Upper lobe of left lung (tissue), 6 donors: Measurements from ENCODE around the gene KMO. TPM values are rescaled to one million over a fixed set of nuclear protein-coding genes. Genes with fewer than 3 reads are reported as not detected.

Experiments
- ATAC-seq, 2 donors: fragments of 200-7000 bp; cut with Tn5 transposase; one replicate each; pipeline ENCODE4 v1.9.1; 2022; ENCODE audit warnings: mild to moderate bottlenecking in 2 of 2, moderate library complexity in 2 of 2; ENCODE audit not compliant: low FRiP score in 2 of 2
- DNase-seq, 2 donors: peaks; one replicate each; pipeline ENCODE4 v3.0.0-alpha.2; 2019 to 2020
- H3K27ac ChIP-seq, 4 donors: fragments of 200-600 bp; sonication (generic); one replicate each; pipeline ENCODE4 v1.5.1; 2016 to 2019
- H3K27me3 ChIP-seq, 4 donors: fragments of 200-600 bp; sonication (generic); one replicate each; pipeline ENCODE4 v1.5.1; 2017 to 2019
- H3K36me3 ChIP-seq, 4 donors: fragments of 200-600 bp; sonication (generic); one replicate each; pipeline ENCODE4 v1.5.1; 2016 to 2019
- H3K4me1 ChIP-seq, 4 donors: fragments of 200-600 bp; sonication (generic); one replicate each; pipeline ENCODE4 v1.5.1; 2018 to 2019
- H3K4me3 ChIP-seq, 4 donors: fragments of 200-600 bp; sonication (generic); one replicate each; pipeline ENCODE4 v1.5.1; 2017 to 2019; ENCODE audit warnings: mild to moderate bottlenecking in 2 of 4, moderate library complexity in 1 of 4
- H3K9me3 ChIP-seq, 4 donors: fragments of 200-600 bp; sonication (generic); one replicate each; pipeline ENCODE4 v1.5.1; 2018 to 2019
- CTCF ChIP-seq, 6 experiments: fragments of 450-650 bp in 4 of 6; fragments of 200-600 bp in 2 of 6; sonication (generic) in 2 of 6; IDR thresholded peaks; one replicate each; pipeline ENCODE4 v1.5.1; 2016 to 2019; ENCODE audit warnings: antibody characterized with exemption in 6 of 6
- EP300 ChIP-seq, 4 donors: sonication (generic); formaldehyde crosslinking; IDR thresholded peaks; one replicate each; pipeline ENCODE4 v1.5.1; 2017; ENCODE audit warnings: antibody characterized with exemption in 4 of 4, control low read depth in 2 of 4
- POLR2A ChIP-seq, 4 donors: fragments of 450-650 bp; IDR thresholded peaks; one replicate each; pipeline ENCODE4 v1.5.1; 2016 to 2017; ENCODE audit warnings: antibody characterized with exemption in 4 of 4, mild to moderate bottlenecking in 2 of 4
- POLR2AphosphoS5 ChIP-seq, 2 donors: sonication (generic); formaldehyde crosslinking; IDR thresholded peaks; one replicate each; pipeline ENCODE4 v1.5.1; 2017; ENCODE audit warnings: antibody characterized with exemption in 2 of 2
- whole genome bisulfite sequencing, 2 donors: methylation state at CpG; one replicate each; pipeline ENCODE4 v1.1.5; 2017 to 2018; 5-methylcytosine and 5-hydroxymethylcytosine counted together
- total RNA-seq, 6 donors: library from RNA; depleted of rRNA in 4 of 6; stranded (reverse); fragments of >200 nt in 4 of 6; gene quantifications; one replicate each; pipeline versions ENCODE4 v1.1.0 to v1.2.1, GENCODE V29; 2016 to 2021
- donor health status: DM: no; HTN: no; CAD: no; lungs with moderate emphysema.
- donor health status: DM: no; HTN: yes; CAD: no; lungs with severe emphysema.

The KMO gene
- total RNA-seq, 6 donors from 2014 or later, result 5.5 to 19.9 (median 9.7) TPM

GRCh38 chr1:241590719-241591118 is 58.5 kb downstream of the KMO start:
- Histone ChIP-seq H3K36me3 (no peaks in the 10 kb centered on the region), H3K9me3 (no peaks in the 10 kb centered on the region), H3K27ac (no peak overlapping the region), H3K4me1 (no peaks in the 10 kb centered on the region), H3K27me3 (no peaks in the 10 kb centered on the region), H3K4me3 (no peak overlapping the region)
- 75 to 79% methylated on average over 4 of the region's 4 CpGs for WGBS, 2 donors
- DNase-seq (no peak), ATAC-seq (no peak)
- TF ChIP-seq POLR2A (IDR thresholded peaks at IDR 0.05) (no peak), EP300 (IDR thresholded peaks at IDR 0.05) (no peak), POLR2AphosphoS5 (IDR thresholded peaks at IDR 0.05) (no peak), CTCF (IDR thresholded peaks at IDR 0.05) (no peak)

- TF ChIP-seq POLR2A (IDR thresholded peaks at IDR 0.05), result no peak
- no peak for TF ChIP-seq CTCF (IDR thresholded peaks at IDR 0.05)
- no peak for TF ChIP-seq POLR2AphosphoS5 (IDR thresholded peaks at IDR 0.05)
- no peak for TF ChIP-seq EP300 (IDR thresholded peaks at IDR 0.05)
- ATAC-seq (no peak), DNase-seq (no peak)
- no peak overlapping the region for H3K27ac ChIP-seq
- H3K4me1 ChIP-seq, result no peaks in the 10 kb centered on the region
- H3K4me3 ChIP-seq, result no peak overlapping the region
- no peaks in the 10 kb centered on the region for H3K9me3 ChIP-seq
- H3K36me3 ChIP-seq, result peaks cover 0 to 5% (median 0%) of the 10 kb centered on the region in 4 donors
- H3K27me3 ChIP-seq, result no peaks in the 10 kb centered on the region
Measured at GRCh38 chr1:241591317-241591716, 59.1 kb downstream of the KMO start.

GRCh38 chr1:241591736-241592135 is 59.6 kb downstream of the KMO start:
- 86 to 96% methylated on average over 5 of the region's 5 CpGs for WGBS, 2 donors
- TF ChIP-seq POLR2AphosphoS5 (IDR thresholded peaks at IDR 0.05) (no peak), POLR2A (IDR thresholded peaks at IDR 0.05) (no peak), EP300 (IDR thresholded peaks at IDR 0.05) (no peak), CTCF (IDR thresholded peaks at IDR 0.05) (no peak)
- Histone ChIP-seq H3K27me3 (no peaks in the 10 kb centered on the region), H3K36me3 (peaks cover 0 to 7% (median 0%) of the 10 kb centered on the region in 4 donors), H3K4me1 (no peaks in the 10 kb centered on the region), H3K27ac (no peak overlapping the region), H3K4me3 (no peak overlapping the region), H3K9me3 (no peaks in the 10 kb centered on the region)
- no peak for DNase-seq
- no peak for ATAC-seq

- Histone ChIP-seq H3K4me1 (no peaks in the 10 kb centered on the region), H3K4me3 (no peak overlapping the region), H3K36me3 (peaks cover 0 to 9% (median 0%) of the 10 kb centered on the region in 4 donors), H3K27ac (no peak overlapping the region), H3K27me3 (no peaks in the 10 kb centered on the region), H3K9me3 (no peaks in the 10 kb centered on the region)
- DNase-seq (no peak), ATAC-seq (no peak)
- WGBS, 2 donors, result 87 to 94% methylated on average over 3 of the region's 3 CpGs
- TF ChIP-seq POLR2AphosphoS5 (IDR thresholded peaks at IDR 0.05), result no peak
Measured at GRCh38 chr1:241592273-241592958, 60.2 kb downstream of the KMO start.

GRCh38 chr1:241593186-241593585 is 61.0 kb downstream of the KMO start:
- TF ChIP-seq EP300 (IDR thresholded peaks at IDR 0.05) (no peak), POLR2AphosphoS5 (IDR thresholded peaks at IDR 0.05) (no peak), CTCF (IDR thresholded peaks at IDR 0.05) (no peak), POLR2A (IDR thresholded peaks at IDR 0.05) (no peak)
- 98 to 100% methylated on average over 1 of the region's 1 CpG for WGBS, 2 donors
- no peak overlapping the region for H3K4me3 ChIP-seq
- H3K4me1 ChIP-seq, result no peaks in the 10 kb centered on the region
- H3K36me3 ChIP-seq, result peaks cover 0 to 9% (median 0%) of the 10 kb centered on the region in 4 donors
- ATAC-seq, result no peak
- no peak overlapping the region for H3K27ac ChIP-seq
- no peaks in the 10 kb centered on the region for H3K27me3 ChIP-seq
- no peaks in the 10 kb centered on the region for H3K9me3 ChIP-seq
- no peak for DNase-seq
